ENCODE data around the gene CCNB1. TPM values are rescaled to one million over a fixed set of nuclear protein-coding genes. Genes with fewer than 3 reads are reported as not detected.

CCNB1 gene
- total RNA-seq: 100 to 1,000 TPM; 122 to 123 TPM

DNA sequence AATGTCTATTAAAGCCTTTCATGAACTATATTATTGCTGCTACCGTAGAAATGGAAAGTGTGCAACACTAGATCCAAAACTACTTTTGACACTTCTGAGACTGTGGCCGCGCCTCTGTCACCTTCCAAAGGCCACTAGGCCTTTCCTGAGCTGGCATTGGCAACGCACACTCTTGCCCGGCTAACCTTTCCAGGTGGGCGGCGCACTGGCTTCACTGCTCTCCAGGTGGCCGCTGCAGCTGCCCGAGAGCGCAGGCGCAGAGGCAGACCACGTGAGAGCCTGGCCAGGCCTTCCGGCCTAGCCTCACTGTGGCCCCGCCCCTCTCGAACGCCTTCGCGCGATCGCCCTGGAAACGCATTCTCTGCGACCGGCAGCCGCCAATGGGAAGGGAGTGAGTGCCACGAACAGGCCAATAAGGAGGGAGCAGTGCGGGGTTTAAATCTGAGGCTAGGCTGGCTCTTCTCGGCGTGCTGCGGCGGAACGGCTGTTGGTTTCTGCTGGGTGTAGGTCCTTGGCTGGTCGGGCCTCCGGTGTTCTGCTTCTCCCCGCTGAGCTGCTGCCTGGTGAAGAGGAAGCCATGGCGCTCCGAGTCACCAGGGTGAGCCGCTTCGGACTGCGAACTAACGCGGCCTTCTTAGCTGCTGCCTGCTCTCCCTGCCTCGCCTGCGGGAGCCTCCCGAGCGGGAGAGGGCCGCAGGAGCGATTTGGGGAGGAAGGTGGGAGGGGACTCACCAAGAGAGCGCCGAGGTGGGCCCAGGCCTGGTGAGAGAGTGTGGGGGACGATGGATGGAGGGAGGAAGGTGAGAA lies at the start of gene CCNB1:
TSS of gene CCNB1 (plus strand) at position 465 of the 807 bp plus-strand sequence. CDS start at position 578, 113 bp downstream.

DNA sequence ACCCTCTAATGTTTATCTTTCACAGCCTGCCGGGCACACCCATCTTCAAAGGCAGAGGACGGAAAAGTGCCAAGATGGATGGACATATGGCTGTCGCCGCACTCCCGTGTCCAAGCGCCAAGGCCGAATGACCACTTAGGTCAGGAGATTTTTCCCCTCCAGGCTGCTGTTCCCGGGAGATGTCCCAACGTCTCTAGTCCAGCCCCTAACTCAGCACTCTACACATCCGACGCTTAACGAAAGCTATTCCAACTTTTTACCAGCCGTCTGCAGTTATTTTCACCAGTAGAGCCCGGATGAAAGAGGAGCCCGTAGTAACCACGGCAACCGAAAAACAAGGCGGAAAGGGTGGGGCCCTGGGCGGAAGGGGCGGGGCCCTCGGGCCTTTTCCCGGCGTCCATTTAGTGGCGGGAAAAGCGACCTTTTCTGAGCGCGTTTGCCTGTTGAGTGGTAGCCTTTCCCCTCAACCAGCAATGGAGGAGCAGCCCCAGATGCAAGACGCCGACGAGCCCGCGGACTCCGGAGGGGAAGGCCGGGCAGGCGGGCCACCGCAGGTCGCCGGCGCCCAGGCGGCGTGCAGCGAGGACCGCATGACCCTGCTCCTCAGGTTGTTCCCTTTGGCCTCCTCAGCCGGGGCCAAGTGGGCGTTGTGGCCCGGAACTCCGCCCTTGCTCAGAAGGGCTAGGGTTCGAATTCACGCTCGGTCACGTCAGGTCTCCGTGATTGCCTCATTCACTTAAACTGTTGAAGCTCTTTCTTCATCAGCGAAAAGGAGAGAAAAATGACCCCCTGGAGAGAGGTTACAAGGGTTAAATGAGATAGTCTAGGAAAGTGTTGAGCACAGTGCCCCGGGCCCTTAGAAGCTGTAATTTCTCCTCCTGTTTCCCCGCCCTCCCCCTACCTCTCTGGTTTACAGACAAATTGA lies 22.5 kb downstream of the CCNB1 start, which contains the start of gene CENPH:
TSS of gene CENPH (plus strand) at position 422 of the 925 bp plus-strand sequence. CDS start at position 474, 52 bp downstream.

Other genes starting within 250 kb of the CCNB1 start
- 10 to 100 TPM; 34.6 to 36.9 TPM for gene SLC30A5, start 73.1 kb upstream of the CCNB1 start, total RNA-seq
- gene CENPH, start 22.4 kb downstream of the CCNB1 start, total RNA-seq: 10 to 100 TPM; 30.8 to 31.5 TPM
- gene CDK7, start 67.7 kb downstream of the CCNB1 start, total RNA-seq: 10 to 100 TPM; 18.8 to 19.7 TPM
- 10 to 100 TPM in 1 of 2 experiments, 1 to 10 TPM in 1; 9.6 to 11.0 TPM for gene CCDC125, start 165.7 kb downstream of the CCNB1 start, total RNA-seq
- 10 to 100 TPM; 27.8 to 32.0 TPM for gene AK6, start 202.4 kb downstream of the CCNB1 start, total RNA-seq
- 10 to 100 TPM; 45.4 to 49.2 TPM for gene TAF9, start 202.4 kb downstream of the CCNB1 start, total RNA-seq
- 10 to 100 TPM; 22.5 to 24.9 TPM for gene RAD17, start 202.7 kb downstream of the CCNB1 start, total RNA-seq
- under 1 TPM; 0.30 to 0.46 TPM for gene MARVELD2, start 248.0 kb downstream of the CCNB1 start, total RNA-seq